Lower lobe of right lung (tissue), 2 donors: Measurements from ENCODE around the gene LSM2. TPM values are rescaled to one million over a fixed set of nuclear protein-coding genes. Genes with fewer than 3 reads are reported as not detected.
"Not testable (repeated sequence)": the region's sequence is repeated elsewhere in the genome, so short reads cannot be mapped to it uniquely, and the experiment has no call there.

Source experiments
- ATAC-seq, 2 donors: fragments of 200-7000 bp; cut with Tn5 transposase; one replicate each; pipeline ENCODE4 v1.9.1; 2020 to 2022; ENCODE audit warnings: mild to moderate bottlenecking in 2 of 2, moderate library complexity in 2 of 2
- DNase-seq: peaks from one replicate; pipeline ENCODE4 v3.0.0-alpha.2; 2020
- H3K27ac ChIP-seq: fragments of 200-600 bp; one replicate; pipeline ENCODE4 v1.8.0; 2022
- H3K27me3 ChIP-seq: fragments of 200-600 bp; one replicate; pipeline ENCODE4 v1.8.0; 2022; ENCODE audit warnings: low read depth
- H3K36me3 ChIP-seq: fragments of 200-600 bp; one replicate; pipeline ENCODE4 v1.8.0; 2022; ENCODE audit warnings: mild to moderate bottlenecking
- H3K4me1 ChIP-seq: fragments of 200-600 bp; one replicate; pipeline ENCODE4 v1.8.0; 2022
- H3K4me3 ChIP-seq: fragments of 200-600 bp; one replicate; pipeline ENCODE4 v1.8.0; 2022; ENCODE audit warnings: mild to moderate bottlenecking
- H3K9me3 ChIP-seq: fragments of 200-600 bp; one replicate; pipeline ENCODE4 v1.8.0; 2022
- CTCF ChIP-seq: fragments of 200-600 bp; IDR thresholded peaks from one replicate; pipeline ENCODE4 v1.8.0; 2022; ENCODE audit warnings: antibody characterized with exemption, mild to moderate bottlenecking
- intact Hi-C: fragments of 100-400 bp; cut with DNase I; formaldehyde crosslinking; loops from one replicate; pipeline ENCODE4 v1.11.0; 2022
- long read RNA-seq: library from polyadenylated mRNA; unstranded; transcript quantifications from one replicate; pipeline ENCODE4 v2.0.0, GENCODE V29; 2021
- total RNA-seq: library from RNA; stranded (reverse); fragmentation: NEBNext Ultra II Directional; extraction: Animal tissue kit (Norgen Biotek cat#: 25700); gene quantifications from one replicate; pipeline ENCODE4 v1.2.1, GENCODE V29; 2021
- donor health status: DM: no; HTN: yes; CAD: no; lungs with severe emphysema.

Gene LSM2
- 30.5 TPM for total RNA-seq
- long read RNA-seq, transcript LSM2-208 (5 exons, 876 nt) = major isoform, 18 of 20 reads
- long read RNA-seq, partial matches to known transcripts = 1 of 20 reads
- long read RNA-seq, other reads (novel, unspliced or antisense) = 1 of 20 reads

GRCh38 chr6:31806470-31807272, at the start of gene LSM2:
TSS of gene LSM2 (minus strand) at chr6:31806966. CDS start at chr6:31806757, 209 bp downstream.
- ATAC-seq = peak; percentile 99
- Histone ChIP-seq H3K4me3 (peak within 1 kb of the TSS; percentile 66), H3K4me1 (peaks cover 14% of the 10 kb centered on the region), H3K27ac (peak within 1 kb of the TSS; percentile 91), H3K36me3 (peaks cover 20% of the 10 kb centered on the region), H3K9me3 (no peaks in the 10 kb centered on the region), H3K27me3 (no peaks in the 10 kb centered on the region)
- intact Hi-C loops = no loop called here
- peak; percentile 35 for TF ChIP-seq CTCF
- DNase-seq = peak; percentile 99

- H3K4me1 ChIP-seq, ATAC-seq, intact Hi-C loops, H3K4me3 ChIP-seq, DNase-seq, H3K27ac ChIP-seq, H3K9me3 ChIP-seq, H3K27me3 ChIP-seq, H3K36me3 ChIP-seq: not testable (repeated sequence)
These were observed 45.4 kb upstream of the LSM2 start for GRCh38 chr6:31851980-31852718.

- no peaks in the 10 kb centered on the region for H3K9me3 ChIP-seq
- no peaks in the 10 kb centered on the region for H3K36me3 ChIP-seq
- no peak for TF ChIP-seq CTCF
- no peak overlapping the region for H3K4me3 ChIP-seq
- no peaks in the 10 kb centered on the region for H3K27me3 ChIP-seq
- DNase-seq = no peak
- ATAC-seq = no peak
- intact Hi-C loops = no loop called here
- no peaks in the 10 kb centered on the region for H3K4me1 ChIP-seq
- H3K27ac ChIP-seq = no peak overlapping the region
These were observed 44.7 kb upstream of the LSM2 start for GRCh38 chr6:31851485-31851832.

GRCh38 chr6:31850765-31851484, 44.2 kb upstream of the LSM2 start:
- no peak for TF ChIP-seq CTCF
- DNase-seq = no peak

GRCh38 chr6:31847276-31847978, 40.7 kb upstream of the LSM2 start:
- no peak overlapping the region for H3K4me3 ChIP-seq
- no peaks in the 10 kb centered on the region for H3K4me1 ChIP-seq
- ATAC-seq (no peak), DNase-seq (no peak)
- intact Hi-C loops = no loop called here
- H3K9me3 ChIP-seq = no peaks in the 10 kb centered on the region
- no peak for TF ChIP-seq CTCF
- no peaks in the 10 kb centered on the region for H3K27me3 ChIP-seq
- H3K27ac ChIP-seq = no peak overlapping the region
- H3K36me3 ChIP-seq = no peaks in the 10 kb centered on the region

More at GRCh38 chr6:31850765-31851484, 44.2 kb upstream of the LSM2 start:
- intact Hi-C loops = no loop called here
- Histone ChIP-seq H3K4me1 (no peaks in the 10 kb centered on the region), H3K4me3 (no peak overlapping the region), H3K36me3 (no peaks in the 10 kb centered on the region), H3K27ac (no peak overlapping the region), H3K27me3 (no peaks in the 10 kb centered on the region), H3K9me3 (no peaks in the 10 kb centered on the region)
- no peak for ATAC-seq
